ENCODE measurements around the gene P2RY2.

Gene P2RY2

DNA sequence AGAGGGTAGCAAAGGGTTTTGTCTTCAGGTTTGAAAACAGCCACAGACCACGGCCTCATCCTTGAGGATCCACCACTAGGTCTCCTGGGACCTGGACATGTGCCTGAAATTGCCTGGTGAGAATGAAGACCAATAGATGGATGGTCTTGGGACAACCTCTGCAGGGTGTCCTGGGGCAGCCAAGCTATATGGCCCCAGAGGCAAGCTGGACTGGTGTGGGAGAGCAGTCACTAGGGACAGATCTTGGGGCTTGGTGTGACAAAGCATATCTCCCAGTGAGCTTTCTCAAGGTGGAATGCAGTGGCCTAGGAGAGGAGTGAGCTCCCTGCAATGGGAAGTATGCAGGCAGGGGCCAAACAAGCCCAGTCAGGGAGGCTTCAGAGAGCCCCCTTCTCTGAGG, 67.6 kb downstream of the P2RY2 start:
- Mint-ChIP-seq H3K36me3 (ENCODE audit: low read depth) (no peaks in the 10 kb centered on the region), H3K4me3 (no peak overlapping the region), H3K27me3 (ENCODE audit: low read depth) (peaks cover 17% of the 10 kb centered on the region), H3K4me1 (peaks cover 18% of the 10 kb centered on the region), H3K27ac (no peak overlapping the region), H3K9me3 (no peaks in the 10 kb centered on the region)
- TF ChIP-seq, protein P1, sequence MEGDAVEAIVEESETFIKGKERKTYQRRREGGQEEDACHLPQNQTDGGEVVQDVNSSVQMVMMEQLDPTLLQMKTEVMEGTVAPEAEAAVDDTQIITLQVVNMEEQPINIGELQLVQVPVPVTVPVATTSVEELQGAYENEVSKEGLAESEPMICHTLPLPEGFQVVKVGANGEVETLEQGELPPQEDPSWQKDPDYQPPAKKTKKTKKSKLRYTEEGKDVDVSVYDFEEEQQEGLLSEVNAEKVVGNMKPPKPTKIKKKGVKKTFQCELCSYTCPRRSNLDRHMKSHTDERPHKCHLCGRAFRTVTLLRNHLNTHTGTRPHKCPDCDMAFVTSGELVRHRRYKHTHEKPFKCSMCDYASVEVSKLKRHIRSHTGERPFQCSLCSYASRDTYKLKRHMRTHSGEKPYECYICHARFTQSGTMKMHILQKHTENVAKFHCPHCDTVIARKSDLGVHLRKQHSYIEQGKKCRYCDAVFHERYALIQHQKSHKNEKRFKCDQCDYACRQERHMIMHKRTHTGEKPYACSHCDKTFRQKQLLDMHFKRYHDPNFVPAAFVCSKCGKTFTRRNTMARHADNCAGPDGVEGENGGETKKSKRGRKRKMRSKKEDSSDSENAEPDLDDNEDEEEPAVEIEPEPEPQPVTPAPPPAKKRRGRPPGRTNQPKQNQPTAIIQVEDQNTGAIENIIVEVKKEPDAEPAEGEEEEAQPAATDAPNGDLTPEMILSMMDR (IDR thresholded peaks at IDR 0.05; ENCODE audit: unreplicated experiment in 3 of 3): no peak

Data from nephron (organoid).